Peyer's patch (tissue), 4 donors: ENCODE data around the gene TCF7L2. TPM values are rescaled to one million over a fixed set of nuclear protein-coding genes. Genes with fewer than 3 reads are reported as not detected.

ENCODE experiments used
- DNase-seq, 3 donors: peaks; one replicate each; pipeline ENCODE4 v3.0.0-alpha.2; 2017 to 2019
- H3K27ac ChIP-seq, 4 donors: fragments of 200-600 bp; sonication (generic); one replicate each; pipeline ENCODE4 v1.5.1; 2016 to 2019
- H3K27me3 ChIP-seq, 2 donors: fragments of 200-600 bp; sonication (generic); one replicate each; pipeline ENCODE4 v1.5.1; 2019
- H3K36me3 ChIP-seq, 3 donors: fragments of 200-600 bp; sonication (generic); one replicate each; pipeline ENCODE4 v1.5.1; 2016 to 2019
- H3K4me1 ChIP-seq, 4 donors: fragments of 200-600 bp; sonication (generic); one replicate each; pipeline ENCODE4 v1.5.1; 2016 to 2019
- H3K4me3 ChIP-seq, 4 donors: fragments of 200-600 bp; sonication (generic); 1 replicate in 3 of 4; 2 replicates in 1 of 4; pipeline ENCODE4 v1.5.1; 2016 to 2019; ENCODE audit warnings: mild to moderate bottlenecking in 1 of 4
- H3K9me3 ChIP-seq, 4 donors: fragments of 200-600 bp; sonication (generic); one replicate each; pipeline ENCODE4 v1.5.1; 2016 to 2019; ENCODE audit warnings: mild to moderate bottlenecking in 1 of 4
- CTCF ChIP-seq, 6 experiments: fragments of 450-650 bp in 4 of 6; fragments of 200-600 bp in 2 of 6; sonication (generic) in 1 of 6; IDR thresholded peaks; one replicate each; pipeline ENCODE4 v1.5.1; 2017 to 2019; ENCODE audit warnings: antibody characterized with exemption in 6 of 6, mild to moderate bottlenecking in 3 of 6, moderate library complexity in 1 of 6
- POLR2A ChIP-seq, 2 donors: fragments of 450-650 bp; IDR thresholded peaks; one replicate each; pipeline ENCODE4 v1.5.1; 2017; ENCODE audit warnings: antibody characterized with exemption in 2 of 2, mild to moderate bottlenecking in 2 of 2, moderate library complexity in 2 of 2
- total RNA-seq, 4 donors: library from RNA; depleted of rRNA; stranded (reverse); fragments of >200 nt; gene quantifications; one replicate each; pipeline ENCODE4 v1.1.0, GENCODE V29; 2016

TCF7L2 gene
- 100 to 1,000 TPM in 1 of 4 donors, 10 to 100 TPM in 3; 72.3 to 148 (median 93.0) TPM for total RNA-seq

- no peak for TF ChIP-seq CTCF (IDR thresholded peaks at IDR 0.05)
- peak; percentile 70 to 92 for TF ChIP-seq POLR2A (IDR thresholded peaks at IDR 0.05)
- Histone ChIP-seq H3K27me3 (no peaks in the 10 kb centered on the region), H3K4me3 (peak within 1 kb of the TSS; percentile 46 to 80 (median 65)), H3K36me3 (no peaks in the 10 kb centered on the region), H3K4me1 (peaks cover 0 to 22% (median 5%) of the 10 kb centered on the region in 4 donors), H3K27ac (peak within 1 kb of the TSS; percentile 74 to 95 (median 88)), H3K9me3 (no peaks in the 10 kb centered on the region)
- peak; percentile 73 to 97 (median 96) for DNase-seq
Observed at GRCh38 chr10:112949875-112950507, at the start of gene TCF7L2. Gene TCF7L2 (plus strand): TSS chr10:112950247. CDS start chr10:112950757, 510 bp downstream.

GRCh38 chr10:112902730-112903129 is 47.3 kb upstream of the TCF7L2 start:
- H3K9me3 ChIP-seq: no peaks in the 10 kb centered on the region
- H3K27me3 ChIP-seq: no peaks in the 10 kb centered on the region
- no peak overlapping the region for H3K4me3 ChIP-seq
- H3K36me3 ChIP-seq: no peaks in the 10 kb centered on the region
- peaks cover 0 to 11% (median 0%) of the 10 kb centered on the region in 4 donors for H3K4me1 ChIP-seq
- no peak for TF ChIP-seq POLR2A (IDR thresholded peaks at IDR 0.05)
- TF ChIP-seq CTCF (IDR thresholded peaks at IDR 0.05): no peak
- H3K27ac ChIP-seq: no peak overlapping the region
- DNase-seq: no peak

- Histone ChIP-seq H3K36me3 (no peaks in the 10 kb centered on the region), H3K27ac (peak overlapping the region in 2 of 4 donors; percentile 39 to 58), H3K4me1 (peaks cover 0 to 7% (median 0%) of the 10 kb centered on the region in 4 donors), H3K9me3 (no peaks in the 10 kb centered on the region), H3K4me3 (no peak overlapping the region), H3K27me3 (no peaks in the 10 kb centered on the region)
- DNase-seq: no peak
- TF ChIP-seq POLR2A (IDR thresholded peaks at IDR 0.05): no peak
Observed at GRCh38 chr10:112904000-112904399, 46.0 kb upstream of the TCF7L2 start.

- Histone ChIP-seq H3K36me3 (no peaks in the 10 kb centered on the region), H3K9me3 (no peaks in the 10 kb centered on the region), H3K27me3 (no peaks in the 10 kb centered on the region), H3K4me3 (no peak overlapping the region), H3K27ac (no peak overlapping the region), H3K4me1 (no peaks in the 10 kb centered on the region)
- DNase-seq: no peak
- TF ChIP-seq POLR2A (IDR thresholded peaks at IDR 0.05) (no peak), CTCF (IDR thresholded peaks at IDR 0.05) (no peak)
Observed at GRCh38 chr10:112906945-112907344, 43.1 kb upstream of the TCF7L2 start.

GRCh38 chr10:112907893-112908292 is 42.2 kb upstream of the TCF7L2 start:
- Histone ChIP-seq H3K27ac (no peak overlapping the region), H3K4me3 (no peak overlapping the region), H3K36me3 (no peaks in the 10 kb centered on the region), H3K27me3 (no peaks in the 10 kb centered on the region), H3K4me1 (no peaks in the 10 kb centered on the region), H3K9me3 (no peaks in the 10 kb centered on the region)
- DNase-seq: no peak
- no peak for TF ChIP-seq POLR2A (IDR thresholded peaks at IDR 0.05)
- no peak for TF ChIP-seq CTCF (IDR thresholded peaks at IDR 0.05)

GRCh38 chr10:112911206-112911605 is 38.8 kb upstream of the TCF7L2 start:
- no peaks in the 10 kb centered on the region for H3K9me3 ChIP-seq
- no peaks in the 10 kb centered on the region for H3K36me3 ChIP-seq
- H3K4me1 ChIP-seq: no peaks in the 10 kb centered on the region
- H3K27ac ChIP-seq: no peak overlapping the region
- H3K4me3 ChIP-seq: no peak overlapping the region
- TF ChIP-seq CTCF (IDR thresholded peaks at IDR 0.05) (no peak), POLR2A (IDR thresholded peaks at IDR 0.05) (no peak)
- H3K27me3 ChIP-seq: no peaks in the 10 kb centered on the region
- DNase-seq: no peak
